Stomach (tissue), 9 donors: Measurements from ENCODE around the gene ERLIN1. TPM values are rescaled to one million over a fixed set of nuclear protein-coding genes. Genes with fewer than 3 reads are reported as not detected.

Source experiments
- DNase-seq, 2 donors: peaks; one replicate each; pipeline versions ENCODE4 v3.0.0 to v3.0.0-alpha.2; 2013 to 2019
- H3K27ac ChIP-seq, 5 donors: fragments of 200-600 bp in 4 of 5; sonication (generic) in 4 of 5; one replicate each; pipeline ENCODE4 v1.5.1; 2013 to 2019; ENCODE audit warnings: mild to moderate bottlenecking in 1 of 5, moderate library complexity in 1 of 5
- H3K27me3 ChIP-seq, 3 donors: fragments of 200-600 bp; sonication (generic); one replicate each; pipeline ENCODE4 v1.5.1; 2017 to 2019; ENCODE audit warnings: mixed run types in 1 of 3
- H3K36me3 ChIP-seq, 4 donors: fragments of 200-600 bp; sonication (generic); 1 replicate in 3 of 4; 2 replicates in 1 of 4; pipeline ENCODE4 v1.5.1; 2016 to 2019
- H3K4me1 ChIP-seq, 4 donors: fragments of 200-600 bp; sonication (generic); one replicate each; pipeline ENCODE4 v1.5.1; 2016 to 2019
- H3K4me3 ChIP-seq, 4 donors: fragments of 200-600 bp; sonication (generic) in 3 of 4; one replicate each; pipeline ENCODE4 v1.5.1; 2016 to 2019; ENCODE audit warnings: mild to moderate bottlenecking in 1 of 4
- H3K9me3 ChIP-seq, 4 donors: fragments of 200-600 bp; sonication (generic); one replicate each; pipeline ENCODE4 v1.5.1; 2016 to 2019
- CTCF ChIP-seq, 7 experiments: fragments of 450-650 bp in 4 of 7; fragments of 200-600 bp in 3 of 7; sonication (generic) in 3 of 7; IDR thresholded peaks; one replicate each; pipeline ENCODE4 v1.5.1; 2016 to 2019; ENCODE audit warnings: antibody characterized with exemption in 7 of 7, control low read depth in 2 of 7, mild to moderate bottlenecking in 1 of 7
- EP300 ChIP-seq: sonication (generic); formaldehyde crosslinking; IDR thresholded peaks from one replicate; pipeline ENCODE4 v1.6.1; 2017; ENCODE audit warnings: antibody characterized with exemption
- POLR2A ChIP-seq, 4 donors: fragments of 450-650 bp; IDR thresholded peaks; one replicate each; pipeline ENCODE4 v1.6.1; 2016; ENCODE audit warnings: antibody characterized with exemption in 4 of 4, control low read depth in 2 of 4, mild to moderate bottlenecking in 1 of 4, moderate library complexity in 1 of 4
- POLR2AphosphoS5 ChIP-seq, 3 donors: sonication (generic); formaldehyde crosslinking; IDR thresholded peaks; one replicate each; pipeline ENCODE4 v1.6.1; 2016; ENCODE audit warnings: antibody characterized with exemption in 3 of 3
- WGBS, 5 donors: extraction: QIAGEN DNeasy Blood & Tissue Kit in 3 of 5; methylation state at CpG; one replicate each; pipeline versions ENCODE4 v1.1.5 to v1.1.7; 2013 to 2018; 5-methylcytosine and 5-hydroxymethylcytosine counted together
- intact Hi-C: fragments of 100-400 bp; cut with DNase I; formaldehyde crosslinking; loops from one replicate; pipeline ENCODE4 v1.15.1; 2023; ENCODE audit warnings: low total_unique reads
- polyA plus RNA-seq, 3 donors: library from polyadenylated mRNA; stranded (reverse); fragments of 200-250 nt; gene quantifications; one replicate each; pipeline ENCODE4 v1.2.3, GENCODE V29; 2013
- total RNA-seq, 5 donors: library from RNA; depleted of rRNA; stranded (reverse); fragments of >200 nt; gene quantifications; one replicate each; pipeline versions ENCODE4 v1.1.0 to v1.2.3, GENCODE V29; 2014 to 2016
- donor health status: healthy with polysubstance abuse.
- donor health status: Bipolar disorder and iron deficiency.
- donor health status: healthy.

ERLIN1 gene
- total and polyA plus RNA-seq, 8 donors, result 4.4 to 61.5 (median 9.4) TPM

GRCh38 chr10:100183481-100183880 is 2.3 kb downstream of the ERLIN1 start:
- peak overlapping the region in 2 of 5 donors; percentile 91 to 92 for H3K27ac ChIP-seq
- H3K9me3 ChIP-seq, result no peaks in the 10 kb centered on the region
- intact Hi-C loops, result no loop called here
- 36 to 40% (median 37%) methylated on average over 3 of the region's 3 CpGs for WGBS, 5 donors
- peaks cover 8 to 41% (median 25%) of the 10 kb centered on the region in 4 donors for H3K36me3 ChIP-seq
- H3K27me3 ChIP-seq, result no peaks in the 10 kb centered on the region
- peak overlapping the region in 2 of 4 donors; percentile 65 to 92 for H3K4me3 ChIP-seq
- TF ChIP-seq POLR2A (IDR thresholded peaks at IDR 0.05) (no peak), POLR2AphosphoS5 (IDR thresholded peaks at IDR 0.05) (peak in 2 of 3 donors; percentile 30 to 50)
- H3K4me1 ChIP-seq, result peaks cover 35 to 70% (median 51%) of the 10 kb centered on the region in 4 donors
- peak in 1 of 2 donors; percentile 56 for DNase-seq

- intact Hi-C loops, result no loop called here
- no peak for DNase-seq
- Histone ChIP-seq H3K9me3 (no peaks in the 10 kb centered on the region), H3K27me3 (no peaks in the 10 kb centered on the region), H3K4me1 (peaks cover 35 to 67% (median 48%) of the 10 kb centered on the region in 4 donors), H3K36me3 (peaks cover 11 to 45% (median 31%) of the 10 kb centered on the region in 4 donors), H3K4me3 (peak overlapping the region in 1 of 4 donors; percentile 7), H3K27ac (peak overlapping the region in 2 of 5 donors; percentile 91 to 92)
- 65 to 94% (median 89%) methylated on average over 3 of the region's 3 CpGs for WGBS, 5 donors
- TF ChIP-seq EP300, result no peak
- TF ChIP-seq POLR2AphosphoS5 (IDR thresholded peaks at IDR 0.05), result no peak
- no peak for TF ChIP-seq CTCF (IDR thresholded peaks at IDR 0.05)
- no peak for TF ChIP-seq POLR2A (IDR thresholded peaks at IDR 0.05)
Measured at GRCh38 chr10:100182908-100183307, 2.9 kb downstream of the ERLIN1 start.

DNA sequence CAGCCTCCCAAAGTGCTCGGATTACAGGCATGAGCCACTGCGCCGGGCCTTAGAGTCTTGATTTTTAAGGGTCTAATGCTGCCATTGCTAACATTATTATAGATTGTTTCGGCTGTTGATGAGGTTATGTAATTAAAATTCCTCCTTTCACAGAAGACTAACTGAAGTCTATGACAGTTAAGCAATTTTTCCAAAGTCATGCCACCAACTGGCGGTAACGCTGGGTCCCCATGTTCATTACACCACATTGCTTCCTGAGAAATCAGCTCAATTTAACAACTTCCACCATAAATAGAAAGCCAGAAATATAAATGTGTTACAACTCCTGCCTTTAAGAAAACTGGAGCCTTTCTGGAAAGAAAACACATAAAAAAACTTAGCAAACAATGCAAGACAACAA is 3.5 kb downstream of the ERLIN1 start:
- TF ChIP-seq CTCF (IDR thresholded peaks at IDR 0.05), result no peak
- TF ChIP-seq EP300, result no peak
- TF ChIP-seq POLR2AphosphoS5 (IDR thresholded peaks at IDR 0.05), result no peak
- no peak for TF ChIP-seq POLR2A (IDR thresholded peaks at IDR 0.05)
- Histone ChIP-seq H3K4me1 (peaks cover 30 to 61% (median 43%) of the 10 kb centered on the region in 4 donors), H3K9me3 (no peaks in the 10 kb centered on the region), H3K36me3 (peaks cover 12 to 51% (median 37%) of the 10 kb centered on the region in 4 donors), H3K27me3 (no peaks in the 10 kb centered on the region), H3K4me3 (no peak overlapping the region), H3K27ac (peak overlapping the region in 2 of 5 donors; percentile 91 to 92)
- intact Hi-C loops, result no loop called here
- 90 to 98% (median 91%) methylated on average over 6 of the region's 6 CpGs for WGBS, 5 donors
- no peak for DNase-seq

DNA sequence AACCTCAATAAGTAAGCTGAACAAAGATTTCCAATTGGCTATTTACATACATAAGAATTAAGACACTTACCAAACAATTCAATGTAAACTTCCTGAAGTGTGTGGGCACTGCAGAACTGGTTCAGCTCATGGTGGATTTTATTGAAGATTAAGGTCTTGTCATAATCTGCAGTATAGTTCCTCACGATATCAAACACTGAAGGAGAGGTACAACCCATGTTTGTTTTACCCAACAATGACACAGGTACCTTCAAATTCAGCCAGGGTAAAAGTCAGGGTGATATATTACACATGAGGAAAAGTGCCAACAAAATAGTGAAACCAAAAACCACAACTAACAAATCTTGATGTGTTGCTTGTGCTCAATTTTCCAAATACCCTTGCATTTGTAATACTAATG is 10.0 kb downstream of the ERLIN1 start:
- Histone ChIP-seq H3K27me3 (no peaks in the 10 kb centered on the region), H3K4me1 (peaks cover 25 to 39% (median 33%) of the 10 kb centered on the region in 4 donors), H3K36me3 (peaks cover 19 to 87% (median 81%) of the 10 kb centered on the region in 4 donors), H3K4me3 (no peak overlapping the region), H3K27ac (peak overlapping the region; percentile 49 to 81 (median 66)), H3K9me3 (no peaks in the 10 kb centered on the region)
- DNase-seq, result peak in 1 of 2 donors; percentile 46
- WGBS, 5 donors, result 24 to 59% (median 36%) methylated on average over 1 of the region's 1 CpG
- TF ChIP-seq POLR2A (IDR thresholded peaks at IDR 0.05) (no peak), CTCF (IDR thresholded peaks at IDR 0.05) (no peak), POLR2AphosphoS5 (IDR thresholded peaks at IDR 0.05) (peak in 2 of 3 donors; percentile 63 to 79), EP300 (no peak)
- intact Hi-C loops, result no loop called here
